Measurements from ENCODE around the gene CDC16.

Gene CDC16

GRCh38 chr13:114314074-114314912 is 79.6 kb downstream of the CDC16 start, which contains the start of gene CHAMP1:
Gene CHAMP1, plus strand, starts transcription at chr13:114314503. Its CDS starts 9,340 bp downstream, at chr13:114323843.
- H3K36me3 ChIP-seq, result peaks cover 9% of the 10 kb centered on the region
- no peak for TF ChIP-seq CTCF (IDR thresholded peaks at IDR 0.05; ENCODE audit: low read depth, low read length)
- no peaks in the 10 kb centered on the region; the same call in 1 of the 2 replicates for H3K4me1 ChIP-seq
- peak; percentile 97 for DNase-seq
- no peaks in the 10 kb centered on the region for H3K27me3 ChIP-seq
- no peaks in the 10 kb centered on the region for H3K9me3 ChIP-seq
- H3K4me3 ChIP-seq (ENCODE audit: low read depth, low read length), result peak within 1 kb of the TSS; percentile 84

GRCh38 chr13:114315074-114315785 is 80.5 kb downstream of the CDC16 start:
- TF ChIP-seq CTCF (IDR thresholded peaks at IDR 0.05; ENCODE audit: low read depth, low read length), result no peak
- H3K36me3 ChIP-seq, result peaks cover 16% of the 10 kb centered on the region
- no peak for DNase-seq
- no peaks in the 10 kb centered on the region for H3K27me3 ChIP-seq
- peak overlapping the region; percentile 84 for H3K4me3 ChIP-seq (ENCODE audit: low read depth, low read length)
- no peaks in the 10 kb centered on the region for H3K9me3 ChIP-seq
- H3K4me1 ChIP-seq, result no peaks in the 10 kb centered on the region; the same call in 1 of the 2 replicates

GRCh38 chr13:114318624-114319023 is 83.9 kb downstream of the CDC16 start:
- no peak for DNase-seq
- no peak for TF ChIP-seq CTCF (IDR thresholded peaks at IDR 0.05; ENCODE audit: low read depth, low read length)
- no peaks in the 10 kb centered on the region for H3K4me1 ChIP-seq
- H3K9me3 ChIP-seq, result no peaks in the 10 kb centered on the region
- no peak overlapping the region for H3K4me3 ChIP-seq (ENCODE audit: low read depth, low read length)
- no peaks in the 10 kb centered on the region for H3K27me3 ChIP-seq
- peaks cover 41% of the 10 kb centered on the region for H3K36me3 ChIP-seq

GRCh38 chr13:114319441-114319913 is 84.8 kb downstream of the CDC16 start:
- peaks cover 50% of the 10 kb centered on the region for H3K36me3 ChIP-seq
- no peaks in the 10 kb centered on the region for H3K4me1 ChIP-seq
- no peak for TF ChIP-seq CTCF (IDR thresholded peaks at IDR 0.05; ENCODE audit: low read depth, low read length)
- H3K27me3 ChIP-seq, result no peaks in the 10 kb centered on the region
- H3K4me3 ChIP-seq (ENCODE audit: low read depth, low read length), result no peak overlapping the region
- H3K9me3 ChIP-seq, result no peaks in the 10 kb centered on the region
- DNase-seq, result no peak

GRCh38 chr13:114320065-114320464 is 85.4 kb downstream of the CDC16 start:
- no peak for TF ChIP-seq CTCF (IDR thresholded peaks at IDR 0.05; ENCODE audit: low read depth, low read length)
- Histone ChIP-seq H3K4me3 (ENCODE audit: low read depth, low read length) (no peak overlapping the region), H3K36me3 (peaks cover 56% of the 10 kb centered on the region), H3K27me3 (no peaks in the 10 kb centered on the region), H3K4me1 (no peaks in the 10 kb centered on the region), H3K9me3 (no peaks in the 10 kb centered on the region)
- no peak for DNase-seq
